OCI-LY3 (cell line): Measurements from ENCODE around the gene SERPINB11.

Source experiments
- H2AFZ ChIP-seq: fragments of 200-600, 300-600 bp; shearing (Covaris generic); 2 replicates; pipeline ENCODE4 v1.6.0; 2014; ENCODE audit warnings: antibody characterized with exemption, low read depth, low read length
- H3K27ac ChIP-seq: fragments of 200-600, 300-600 bp; sonication (generic); 2 replicates; pipeline ENCODE4 v1.5.1; 2014; ENCODE audit warnings: mild to moderate bottlenecking, low read length, moderate library complexity, mixed read lengths
- H3K27me3 ChIP-seq: fragments of 200-600, 300-600 bp; sonication (generic); 2 replicates; pipeline ENCODE4 v1.6.1; 2014; ENCODE audit warnings: low read depth, low read length, mixed read lengths
- H3K36me3 ChIP-seq: fragments of 200-600, 300-600 bp; sonication (generic); replicated peaks from 2 replicates; pipeline ENCODE3; 2014; ENCODE audit warnings: low read depth, low read length, mixed read lengths
- H3K4me1 ChIP-seq: fragments of 300-600, 200-600 bp; sonication (generic); 2 replicates; pipeline ENCODE4 v1.6.1; 2014; ENCODE audit warnings: low read length, mixed read lengths
- H3K4me2 ChIP-seq: fragments of 200-600, 300-600 bp; sonication (generic); 2 replicates; pipeline ENCODE4 v1.6.1; 2014; ENCODE audit warnings: low read length, mixed read lengths
- H3K4me3 ChIP-seq: fragments of 300-600, 200-600 bp; sonication (generic); 2 replicates; pipeline ENCODE4 v1.5.1; 2014; ENCODE audit warnings: antibody characterized with exemption, mild to moderate bottlenecking, low read length, moderate library complexity
- H3K79me2 ChIP-seq: fragments of 300-600, 200-600 bp; shearing (Covaris generic); 2 replicates; pipeline ENCODE4 v1.6.1; 2014; ENCODE audit warnings: mild to moderate bottlenecking, low read length, mixed read lengths
- H3K9ac ChIP-seq: fragments of 300-600, 200-600 bp; shearing (Covaris generic); 2 replicates; pipeline ENCODE4 v1.6.0; 2014; ENCODE audit warnings: mild to moderate bottlenecking, low read length, moderate library complexity
- H3K9me3 ChIP-seq: fragments of 200-600, 300-600 bp; shearing (Covaris generic); 2 replicates; pipeline ENCODE4 v1.6.1; 2014; ENCODE audit warnings: low read length, mixed read lengths; ENCODE audit not compliant: insufficient read depth
- H4K20me1 ChIP-seq: fragments of 200-600, 300-600 bp; sonication (generic); 2 replicates; pipeline ENCODE4 v1.6.1; 2016; ENCODE audit warnings: low read length, mixed read lengths; ENCODE audit not compliant: insufficient read depth
- CTCF ChIP-seq: fragments of 200-600, 300-600 bp; sonication (generic); IDR thresholded peaks from 2 replicates; pipeline ENCODE4 v1.5.1; 2014; ENCODE audit warnings: antibody characterized with exemption, low read length, low read depth
- EZH2phosphoT487 ChIP-seq: fragments of 200-600 bp; shearing (Covaris generic); IDR thresholded peaks from 2 replicates; pipeline ENCODE4 v1.6.1; 2018; ENCODE audit warnings: antibody characterized with exemption, mixed run types, low read depth

SERPINB11 gene

GRCh38 chr18:63749489-63749888, 46.7 kb downstream of the SERPINB11 start:
- Histone ChIP-seq H2AFZ (no peak overlapping the region), H4K20me1 (no peaks in the 10 kb centered on the region), H3K9me3 (no peaks in the 10 kb centered on the region), H3K79me2 (no peaks in the 10 kb centered on the region), H3K4me2 (no peak overlapping the region), H3K36me3 (no peaks in the 10 kb centered on the region), H3K27me3 (no peaks in the 10 kb centered on the region; the same call in 1 of the 2 replicates), H3K4me1 (no peaks in the 10 kb centered on the region), H3K27ac (no peak overlapping the region), H3K9ac (no peak overlapping the region), H3K4me3 (no peak overlapping the region)
- no peak for TF ChIP-seq CTCF
- TF ChIP-seq EZH2phosphoT487, result no peak

GRCh38 chr18:63752636-63753035, 49.9 kb downstream of the SERPINB11 start:
- Histone ChIP-seq H3K4me2 (no peak overlapping the region), H3K9ac (no peak overlapping the region), H3K4me3 (no peak overlapping the region), H2AFZ (no peak overlapping the region), H4K20me1 (no peaks in the 10 kb centered on the region), H3K4me1 (no peaks in the 10 kb centered on the region), H3K9me3 (no peaks in the 10 kb centered on the region), H3K27ac (no peak overlapping the region), H3K36me3 (no peaks in the 10 kb centered on the region), H3K79me2 (no peaks in the 10 kb centered on the region), H3K27me3 (no peaks in the 10 kb centered on the region)
- TF ChIP-seq CTCF, result no peak

GRCh38 chr18:63753676-63754075, 50.9 kb downstream of the SERPINB11 start:
- TF ChIP-seq EZH2phosphoT487, result no peak
- no peak for TF ChIP-seq CTCF
- Histone ChIP-seq H2AFZ (no peak overlapping the region), H3K36me3 (no peaks in the 10 kb centered on the region), H3K4me2 (no peak overlapping the region), H3K4me1 (no peaks in the 10 kb centered on the region), H3K27ac (no peak overlapping the region), H3K9me3 (no peaks in the 10 kb centered on the region), H3K4me3 (no peak overlapping the region), H3K27me3 (no peaks in the 10 kb centered on the region), H4K20me1 (no peaks in the 10 kb centered on the region), H3K79me2 (no peaks in the 10 kb centered on the region), H3K9ac (no peak overlapping the region)

- H3K27ac ChIP-seq, result no peak overlapping the region
- H3K27me3 ChIP-seq, result no peaks in the 10 kb centered on the region
- no peak overlapping the region for H3K4me3 ChIP-seq
- H3K4me2 ChIP-seq, result no peak overlapping the region
- no peaks in the 10 kb centered on the region for H3K36me3 ChIP-seq
- no peaks in the 10 kb centered on the region for H3K79me2 ChIP-seq
- no peak overlapping the region for H2AFZ ChIP-seq
- no peak overlapping the region for H3K9ac ChIP-seq
- no peaks in the 10 kb centered on the region for H4K20me1 ChIP-seq
- H3K9me3 ChIP-seq, result no peaks in the 10 kb centered on the region
- TF ChIP-seq CTCF (no peak), EZH2phosphoT487 (no peak)
- no peaks in the 10 kb centered on the region for H3K4me1 ChIP-seq
These were observed 54.8 kb downstream of the SERPINB11 start for GRCh38 chr18:63757541-63757940.
